HL-60 (cell line): ENCODE measurements around the gene NDUFC2.

ENCODE experiments used
- DNase-seq, 2 experiments: peaks; one replicate each; pipeline ENCODE4 v3.0.0-alpha.2; 2010 to 2020; ENCODE audit warnings: low read depth in 1 of 2, low spot score in 1 of 2
- H3K27ac ChIP-seq: fragments of 250-450 bp; sonication (Bioruptor Pico); replicated peaks from 2 replicates; pipeline ENCODE4 v1.5.1; 2020; ENCODE audit warnings: mild to moderate bottlenecking, moderate library complexity
- H3K27me3 ChIP-seq: fragments of 250-450 bp; sonication (Bioruptor Pico); 2 replicates; pipeline ENCODE4 v1.5.1; 2021; ENCODE audit warnings: mild to moderate bottlenecking, moderate library complexity; ENCODE audit not compliant: insufficient read depth, poor library complexity, severe bottlenecking
- H3K4me3 ChIP-seq: replicated peaks from 2 replicates; pipeline ENCODE4 v1.5.1; 2011; ENCODE audit warnings: mild to moderate bottlenecking, control low read depth, low read length; ENCODE audit not compliant: insufficient read depth
- GABPA ChIP-seq: IDR thresholded peaks from 2 replicates; pipeline ENCODE4 v1.6.1; 2012; ENCODE audit warnings: low read depth
- POLR2AphosphoS5 ChIP-seq: IDR thresholded peaks from 2 replicates; pipeline ENCODE4 v1.6.1; 2012; ENCODE audit warnings: low read depth
- REST ChIP-seq: IDR thresholded peaks from 2 replicates; pipeline ENCODE4 v1.6.1; 2012; ENCODE audit warnings: low read depth; ENCODE audit not compliant: insufficient replicate concordance
- SPI1 ChIP-seq: IDR thresholded peaks from 2 replicates; pipeline ENCODE4 v1.6.1; 2012; ENCODE audit warnings: low read depth, mild to moderate bottlenecking, borderline replicate concordance
- TF ChIP-seq, protein P1 (sequence below): IDR thresholded peaks from one replicate; pipeline ENCODE4 v1.5.1; 2011; ENCODE audit warnings: low read length, control low read depth, inconsistent platforms; ENCODE audit not compliant: insufficient read depth

NDUFC2 gene

GRCh38 chr11:78050964-78051831, 28.5 kb downstream of the NDUFC2 start:
- no peak overlapping the region for H3K4me3 ChIP-seq
- TF ChIP-seq POLR2AphosphoS5 (no peak), SPI1 (no peak), REST (no peak), GABPA (no peak)
- TF ChIP-seq, protein P1, sequence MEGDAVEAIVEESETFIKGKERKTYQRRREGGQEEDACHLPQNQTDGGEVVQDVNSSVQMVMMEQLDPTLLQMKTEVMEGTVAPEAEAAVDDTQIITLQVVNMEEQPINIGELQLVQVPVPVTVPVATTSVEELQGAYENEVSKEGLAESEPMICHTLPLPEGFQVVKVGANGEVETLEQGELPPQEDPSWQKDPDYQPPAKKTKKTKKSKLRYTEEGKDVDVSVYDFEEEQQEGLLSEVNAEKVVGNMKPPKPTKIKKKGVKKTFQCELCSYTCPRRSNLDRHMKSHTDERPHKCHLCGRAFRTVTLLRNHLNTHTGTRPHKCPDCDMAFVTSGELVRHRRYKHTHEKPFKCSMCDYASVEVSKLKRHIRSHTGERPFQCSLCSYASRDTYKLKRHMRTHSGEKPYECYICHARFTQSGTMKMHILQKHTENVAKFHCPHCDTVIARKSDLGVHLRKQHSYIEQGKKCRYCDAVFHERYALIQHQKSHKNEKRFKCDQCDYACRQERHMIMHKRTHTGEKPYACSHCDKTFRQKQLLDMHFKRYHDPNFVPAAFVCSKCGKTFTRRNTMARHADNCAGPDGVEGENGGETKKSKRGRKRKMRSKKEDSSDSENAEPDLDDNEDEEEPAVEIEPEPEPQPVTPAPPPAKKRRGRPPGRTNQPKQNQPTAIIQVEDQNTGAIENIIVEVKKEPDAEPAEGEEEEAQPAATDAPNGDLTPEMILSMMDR: no peak

GRCh38 chr11:78049348-78049747, 30.3 kb downstream of the NDUFC2 start:
- Histone ChIP-seq H3K4me3 (no peak overlapping the region), H3K27ac (no peak overlapping the region), H3K27me3 (no peaks in the 10 kb centered on the region)
- TF ChIP-seq SPI1 (no peak), REST (no peak), POLR2AphosphoS5 (no peak), GABPA (no peak)
- TF ChIP-seq, protein P1: no peak
- DNase-seq: no peak

More at GRCh38 chr11:78050964-78051831, 28.5 kb downstream of the NDUFC2 start:
- no peak for DNase-seq
- no peaks in the 10 kb centered on the region for H3K27me3 ChIP-seq
- H3K27ac ChIP-seq: no peak overlapping the region

DNA sequence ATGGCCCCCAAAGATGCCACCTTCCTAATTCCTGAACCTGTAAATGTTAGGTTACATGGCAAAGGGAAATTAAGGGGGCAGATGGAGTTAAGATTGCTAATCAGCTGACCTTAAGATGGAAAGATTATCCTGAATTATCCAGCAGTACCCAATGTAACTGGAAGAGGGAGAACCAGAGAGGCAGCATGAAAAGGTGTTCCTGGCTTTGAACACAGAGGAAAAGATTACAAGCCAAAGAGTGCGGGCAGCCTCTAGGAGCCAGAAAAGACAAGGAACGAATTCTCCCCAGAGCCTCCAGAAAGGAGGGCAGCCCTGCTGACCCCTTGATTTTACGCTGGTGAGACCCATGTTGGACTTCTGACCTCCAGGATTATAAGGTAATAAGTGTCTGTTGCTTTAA, 31.1 kb downstream of the NDUFC2 start:
- no peak for DNase-seq
- TF ChIP-seq, protein P1: no peak
- TF ChIP-seq GABPA (no peak), POLR2AphosphoS5 (no peak), SPI1 (no peak), REST (no peak)
- no peaks in the 10 kb centered on the region for H3K27me3 ChIP-seq
- no peak overlapping the region for H3K4me3 ChIP-seq
- H3K27ac ChIP-seq: no peak overlapping the region
